ENCODE results near the gene CATSPER3.
"Not testable (repeated sequence)": the region's sequence is repeated elsewhere in the genome, so short reads cannot be mapped to it uniquely, and the experiment has no call there.

CATSPER3 gene

GRCh38 chr5:134969166-134969565, 1.5 kb downstream of the CATSPER3 start:
- no peak overlapping the region for H3K27ac ChIP-seq (ENCODE audit: low read depth, low read length)
- H3K9ac ChIP-seq (ENCODE audit: low read length in 5 of 5) = no peak overlapping the region
- no peak overlapping the region for H3K4me3 ChIP-seq (ENCODE audit: low read depth in 1 of 5, low read length in 5 of 5)
- no peaks in the 10 kb centered on the region for H3K9me3 ChIP-seq (ENCODE audit: control insufficient read depth in 5 of 5, low read length in 5 of 5)
- H3K36me3 ChIP-seq (ENCODE audit: control insufficient read depth in 5 of 5, insufficient read depth in 5 of 5, low read length in 5 of 5) = peaks cover 0 to 16% (median 8%) of the 10 kb centered on the region in 5 donors
- no peaks in the 10 kb centered on the region for H3K4me1 ChIP-seq (ENCODE audit: control insufficient read depth in 5 of 5, insufficient read depth in 5 of 5, low read length in 5 of 5)
- H3K27me3 ChIP-seq (ENCODE audit: control insufficient read depth in 5 of 5, insufficient read depth in 4 of 5, low read length in 5 of 5) = no peaks in the 10 kb centered on the region

GRCh38 chr5:134975078-134975715, 7.5 kb downstream of the CATSPER3 start:
- Histone ChIP-seq H3K9ac (ENCODE audit: low read length in 5 of 5) (no peak overlapping the region), H3K27me3 (ENCODE audit: control insufficient read depth in 5 of 5, insufficient read depth in 4 of 5, low read length in 5 of 5) (no peaks in the 10 kb centered on the region), H3K27ac (ENCODE audit: low read depth, low read length) (no peak overlapping the region), H3K4me1 (ENCODE audit: control insufficient read depth in 5 of 5, insufficient read depth in 5 of 5, low read length in 5 of 5) (no peaks in the 10 kb centered on the region), H3K9me3 (ENCODE audit: control insufficient read depth in 5 of 5, low read length in 5 of 5) (peaks cover 9 to 25% (median 20%) of the 10 kb centered on the region in 5 donors), H3K4me3 (ENCODE audit: low read depth in 1 of 5, low read length in 5 of 5) (no peak overlapping the region), H3K36me3 (ENCODE audit: control insufficient read depth in 5 of 5, insufficient read depth in 5 of 5, low read length in 5 of 5) (peaks cover 0 to 2% (median 0%) of the 10 kb centered on the region in 5 donors)

DNA sequence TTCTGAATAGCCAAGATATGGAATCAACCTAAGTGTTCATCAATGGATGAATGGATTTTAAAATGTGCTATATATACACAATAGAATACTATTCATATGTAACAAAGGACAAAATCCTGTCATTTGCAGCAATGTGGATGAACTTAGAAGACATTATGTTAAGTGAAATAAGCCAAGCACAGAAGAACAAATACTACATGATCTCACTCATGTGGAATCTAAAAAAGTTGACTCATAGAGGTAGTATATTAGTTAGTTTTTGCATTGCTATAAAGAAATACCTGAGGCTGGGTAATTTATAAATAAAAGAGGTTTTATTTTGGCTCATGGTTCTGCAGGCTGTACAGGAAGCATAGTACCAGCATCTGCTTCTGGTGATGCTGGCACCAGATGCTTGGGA, 8.1 kb downstream of the CATSPER3 start:
- H3K27me3 ChIP-seq (ENCODE audit: control insufficient read depth in 5 of 5, insufficient read depth in 4 of 5, low read length in 5 of 5) = no peaks in the 10 kb centered on the region
- H3K4me3 ChIP-seq (ENCODE audit: low read depth in 1 of 5, low read length in 5 of 5) = no peak overlapping the region
- H3K9ac ChIP-seq (ENCODE audit: low read length in 5 of 5) = no peak overlapping the region
- H3K36me3 ChIP-seq (ENCODE audit: control insufficient read depth in 5 of 5, insufficient read depth in 5 of 5, low read length in 5 of 5) = peaks cover 0 to 2% (median 0%) of the 10 kb centered on the region in 5 donors
- H3K9me3 ChIP-seq (ENCODE audit: control insufficient read depth in 5 of 5, low read length in 5 of 5) = peaks cover 9 to 25% (median 20%) of the 10 kb centered on the region in 5 donors
- no peaks in the 10 kb centered on the region for H3K4me1 ChIP-seq (ENCODE audit: control insufficient read depth in 5 of 5, insufficient read depth in 5 of 5, low read length in 5 of 5)
- no peak overlapping the region for H3K27ac ChIP-seq (ENCODE audit: low read depth, low read length)

DNA sequence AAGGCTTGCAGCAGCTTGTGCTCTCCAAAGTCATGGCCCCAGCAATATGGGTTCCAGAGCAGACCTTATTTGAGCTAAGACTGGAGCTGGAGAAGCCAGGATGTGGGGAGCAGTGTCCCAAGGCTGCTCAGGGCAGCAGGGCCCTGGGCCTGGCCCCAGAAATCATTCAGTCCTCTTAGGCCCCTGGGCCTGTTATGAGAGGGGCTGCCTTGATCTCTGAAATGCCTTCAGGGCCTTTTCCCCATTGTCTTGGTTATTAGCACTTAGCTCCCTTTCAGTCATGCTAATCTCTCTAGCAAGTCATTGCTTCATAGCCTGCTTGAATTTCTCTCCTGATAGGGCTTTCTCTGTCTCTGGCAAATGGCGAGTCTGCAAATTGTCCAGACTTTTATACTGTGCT, 9.1 kb downstream of the CATSPER3 start:
- H3K4me1 ChIP-seq (ENCODE audit: control insufficient read depth in 5 of 5, insufficient read depth in 5 of 5, low read length in 5 of 5) = no peaks in the 10 kb centered on the region

DNA sequence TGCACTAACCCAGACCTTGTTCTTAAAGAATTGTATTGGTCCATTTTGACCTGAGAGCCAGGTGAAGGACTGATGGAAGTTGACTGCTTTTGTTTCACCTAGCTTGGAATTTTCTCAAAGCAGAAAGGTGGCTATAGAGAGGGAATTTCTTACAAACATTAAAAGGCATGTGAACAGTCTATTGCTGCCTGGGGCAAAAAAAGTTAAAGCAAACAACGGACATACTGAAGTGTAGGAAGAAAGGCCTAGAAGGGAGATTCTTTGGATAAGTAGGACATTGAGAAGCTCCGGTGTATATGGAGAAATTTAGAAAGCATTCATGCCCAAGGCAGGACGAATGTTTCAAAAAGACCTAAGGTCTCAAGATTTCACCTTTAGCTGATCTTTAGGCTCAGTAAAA, 11.7 kb downstream of the CATSPER3 start:
- Histone ChIP-seq H3K9me3 (ENCODE audit: control insufficient read depth in 5 of 5, low read length in 5 of 5) (peaks cover 11 to 41% (median 37%) of the 10 kb centered on the region in 5 donors), H3K36me3 (ENCODE audit: control insufficient read depth in 5 of 5, insufficient read depth in 5 of 5, low read length in 5 of 5) (no peaks in the 10 kb centered on the region)

More for the DNA sequence above, 9.1 kb downstream of the CATSPER3 start:
- Histone ChIP-seq H3K36me3 (ENCODE audit: control insufficient read depth in 5 of 5, insufficient read depth in 5 of 5, low read length in 5 of 5) (no peaks in the 10 kb centered on the region), H3K9me3 (ENCODE audit: control insufficient read depth in 5 of 5, low read length in 5 of 5) (peaks cover 9 to 26% (median 25%) of the 10 kb centered on the region in 5 donors), H3K27ac (ENCODE audit: low read depth, low read length) (no peak overlapping the region), H3K4me3 (ENCODE audit: low read depth in 1 of 5, low read length in 5 of 5) (no peak overlapping the region), H3K27me3 (ENCODE audit: control insufficient read depth in 5 of 5, insufficient read depth in 4 of 5, low read length in 5 of 5) (no peaks in the 10 kb centered on the region), H3K9ac (ENCODE audit: low read length in 5 of 5) (no peak overlapping the region)

DNA sequence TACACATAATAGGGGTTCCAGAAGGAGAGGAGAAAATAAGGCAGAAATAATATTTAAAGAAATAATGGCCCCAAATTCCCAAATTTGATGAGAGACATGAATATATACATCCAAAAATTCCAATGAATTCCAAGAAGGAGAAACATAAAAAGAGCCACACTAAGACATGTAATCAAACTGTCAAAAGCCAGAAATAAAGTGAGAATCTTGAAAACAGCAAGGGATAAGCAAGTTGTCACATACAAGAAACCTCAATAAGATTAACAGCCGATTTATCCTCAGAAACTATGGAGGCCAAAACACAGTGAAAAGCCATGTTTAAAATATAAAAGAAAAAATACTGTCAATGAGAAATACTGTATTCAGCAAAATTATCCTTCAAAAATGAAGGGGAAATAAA, 14.5 kb downstream of the CATSPER3 start:
- no peaks in the 10 kb centered on the region for H3K27me3 ChIP-seq (ENCODE audit: control insufficient read depth in 5 of 5, insufficient read depth in 4 of 5, low read length in 5 of 5)
- no peak overlapping the region for H3K9ac ChIP-seq (ENCODE audit: low read length in 5 of 5)
- H3K9me3 ChIP-seq (ENCODE audit: control insufficient read depth in 5 of 5, low read length in 5 of 5) = peaks cover 11 to 37% (median 32%) of the 10 kb centered on the region in 5 donors
- H3K4me1 ChIP-seq (ENCODE audit: control insufficient read depth in 5 of 5, insufficient read depth in 5 of 5, low read length in 5 of 5) = no peaks in the 10 kb centered on the region
- H3K27ac ChIP-seq (ENCODE audit: low read depth, low read length) = no peak overlapping the region
- no peak overlapping the region for H3K4me3 ChIP-seq (ENCODE audit: low read depth in 1 of 5, low read length in 5 of 5)
- H3K36me3 ChIP-seq (ENCODE audit: control insufficient read depth in 5 of 5, insufficient read depth in 5 of 5, low read length in 5 of 5) = no peaks in the 10 kb centered on the region

More for the DNA sequence above, 11.7 kb downstream of the CATSPER3 start:
- Histone ChIP-seq H3K4me3 (ENCODE audit: low read depth in 1 of 5, low read length in 5 of 5) (no peak overlapping the region), H3K27me3 (ENCODE audit: control insufficient read depth in 5 of 5, insufficient read depth in 4 of 5, low read length in 5 of 5) (no peaks in the 10 kb centered on the region), H3K4me1 (ENCODE audit: control insufficient read depth in 5 of 5, insufficient read depth in 5 of 5, low read length in 5 of 5) (no peaks in the 10 kb centered on the region), H3K9ac (ENCODE audit: low read length in 5 of 5) (no peak overlapping the region), H3K27ac (ENCODE audit: low read depth, low read length) (no peak overlapping the region)

DNA sequence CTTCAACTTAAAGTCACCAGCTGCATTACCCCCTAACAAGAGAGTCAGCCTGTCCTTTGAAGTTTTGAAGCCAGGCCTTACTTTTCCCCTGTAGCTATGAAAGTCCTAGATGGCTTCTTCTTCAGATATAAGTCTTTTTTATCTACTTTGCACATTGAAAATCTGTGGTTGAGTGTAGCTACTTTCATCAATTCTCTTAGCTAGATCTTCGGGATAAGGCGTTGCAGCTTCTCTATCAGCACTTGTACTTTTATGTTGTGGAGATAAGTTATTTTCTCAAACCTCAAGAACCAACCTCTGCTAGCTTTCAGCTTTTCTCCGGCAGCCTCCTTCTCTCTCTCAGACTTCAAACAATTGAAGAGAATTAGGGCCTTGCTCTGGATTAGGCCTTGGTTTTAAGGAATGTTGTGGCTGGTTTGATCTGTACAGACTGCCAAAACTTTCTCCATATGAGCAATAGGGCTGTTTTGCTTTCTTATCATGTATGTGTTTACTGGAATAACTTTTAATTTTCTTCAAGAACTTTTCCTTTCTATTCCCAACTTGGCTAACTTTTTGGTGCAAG, 21.6 kb downstream of the CATSPER3 start:
- Histone ChIP-seq H3K27me3 (ENCODE audit: control insufficient read depth in 5 of 5, insufficient read depth in 4 of 5, low read length in 5 of 5) (no peaks in the 10 kb centered on the region), H3K4me1 (ENCODE audit: control insufficient read depth in 5 of 5, insufficient read depth in 5 of 5, low read length in 5 of 5) (no peaks in the 10 kb centered on the region), H3K36me3 (ENCODE audit: control insufficient read depth in 5 of 5, insufficient read depth in 5 of 5, low read length in 5 of 5) (no peaks in the 10 kb centered on the region), H3K4me3 (ENCODE audit: low read depth in 1 of 5, low read length in 5 of 5) (no peak overlapping the region), H3K27ac (ENCODE audit: low read depth, low read length) (no peak overlapping the region), H3K9me3 (ENCODE audit: control insufficient read depth in 5 of 5, low read length in 5 of 5) (no peaks in the 10 kb centered on the region), H3K9ac (ENCODE audit: low read length in 5 of 5) (no peak overlapping the region)

GRCh38 chr5:134990183-134990582, 22.5 kb downstream of the CATSPER3 start:
- H3K9me3 ChIP-seq (ENCODE audit: control insufficient read depth in 5 of 5, low read length in 5 of 5); H3K9ac ChIP-seq (ENCODE audit: low read length in 5 of 5); H3K36me3 ChIP-seq (ENCODE audit: control insufficient read depth in 5 of 5, insufficient read depth in 5 of 5, low read length in 5 of 5); H3K4me1 ChIP-seq (ENCODE audit: control insufficient read depth in 5 of 5, insufficient read depth in 5 of 5, low read length in 5 of 5); H3K27me3 ChIP-seq (ENCODE audit: control insufficient read depth in 5 of 5, insufficient read depth in 4 of 5, low read length in 5 of 5); H3K27ac ChIP-seq (ENCODE audit: low read depth, low read length); H3K4me3 ChIP-seq (ENCODE audit: low read depth in 1 of 5, low read length in 5 of 5): not testable (repeated sequence)

DNA sequence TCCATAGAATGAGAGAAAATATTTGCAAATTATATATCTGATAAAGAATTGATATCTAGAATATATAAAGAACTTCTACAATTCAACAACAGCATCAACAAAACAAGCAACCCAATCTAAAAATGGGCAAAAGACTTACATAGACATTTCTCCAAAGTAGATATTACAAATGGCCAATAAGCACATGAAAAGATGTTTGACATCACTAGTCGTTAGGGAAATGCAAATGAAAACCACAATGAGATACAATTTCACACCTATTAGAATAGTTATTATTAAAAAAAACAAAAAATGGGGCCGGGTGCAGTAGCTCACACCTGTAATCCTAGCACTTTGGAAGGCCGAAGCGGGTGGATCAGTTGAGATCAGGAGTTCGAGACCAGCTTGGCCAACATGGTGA, 24.4 kb downstream of the CATSPER3 start:
- no peaks in the 10 kb centered on the region for H3K9me3 ChIP-seq (ENCODE audit: control insufficient read depth in 5 of 5, low read length in 5 of 5)
- H3K4me1 ChIP-seq (ENCODE audit: control insufficient read depth in 5 of 5, insufficient read depth in 5 of 5, low read length in 5 of 5) = no peaks in the 10 kb centered on the region
- no peaks in the 10 kb centered on the region for H3K36me3 ChIP-seq (ENCODE audit: control insufficient read depth in 5 of 5, insufficient read depth in 5 of 5, low read length in 5 of 5)
- no peak overlapping the region for H3K4me3 ChIP-seq (ENCODE audit: low read depth in 1 of 5, low read length in 5 of 5)
- no peaks in the 10 kb centered on the region for H3K27me3 ChIP-seq (ENCODE audit: control insufficient read depth in 5 of 5, insufficient read depth in 4 of 5, low read length in 5 of 5)
- H3K27ac ChIP-seq (ENCODE audit: low read depth, low read length) = no peak overlapping the region
- no peak overlapping the region for H3K9ac ChIP-seq (ENCODE audit: low read length in 5 of 5)

DNA sequence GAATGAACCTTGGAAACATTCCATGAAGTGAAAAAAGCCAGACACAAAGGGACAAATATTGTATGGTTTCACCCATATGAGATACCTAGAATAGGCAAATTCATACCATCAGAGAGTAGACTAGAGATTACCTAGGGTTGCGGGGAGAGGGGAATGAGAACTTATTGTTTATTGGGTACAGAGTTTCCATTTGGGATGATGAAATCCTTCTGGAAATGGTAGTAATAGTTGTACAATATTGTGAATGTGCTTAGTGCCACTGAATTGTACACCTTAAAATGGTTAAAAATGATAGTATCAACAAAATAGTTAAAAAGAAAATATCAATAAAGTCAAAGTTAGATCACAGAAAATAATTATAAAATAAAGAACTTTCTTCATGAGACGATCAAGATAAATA, 25.5 kb downstream of the CATSPER3 start:
- H3K4me1 ChIP-seq (ENCODE audit: control insufficient read depth in 5 of 5, insufficient read depth in 5 of 5, low read length in 5 of 5) = no peaks in the 10 kb centered on the region
- H3K27ac ChIP-seq (ENCODE audit: low read depth, low read length) = no peak overlapping the region
- no peaks in the 10 kb centered on the region for H3K9me3 ChIP-seq (ENCODE audit: control insufficient read depth in 5 of 5, low read length in 5 of 5)
- no peaks in the 10 kb centered on the region for H3K27me3 ChIP-seq (ENCODE audit: control insufficient read depth in 5 of 5, insufficient read depth in 4 of 5, low read length in 5 of 5)
- H3K36me3 ChIP-seq (ENCODE audit: control insufficient read depth in 5 of 5, insufficient read depth in 5 of 5, low read length in 5 of 5) = no peaks in the 10 kb centered on the region
- H3K4me3 ChIP-seq (ENCODE audit: low read depth in 1 of 5, low read length in 5 of 5) = no peak overlapping the region
- H3K9ac ChIP-seq (ENCODE audit: low read length in 5 of 5) = no peak overlapping the region

All from subcutaneous abdominal adipose tissue (tissue), 5 donors.